ENCODE data around the gene CENPP.

DNA sequence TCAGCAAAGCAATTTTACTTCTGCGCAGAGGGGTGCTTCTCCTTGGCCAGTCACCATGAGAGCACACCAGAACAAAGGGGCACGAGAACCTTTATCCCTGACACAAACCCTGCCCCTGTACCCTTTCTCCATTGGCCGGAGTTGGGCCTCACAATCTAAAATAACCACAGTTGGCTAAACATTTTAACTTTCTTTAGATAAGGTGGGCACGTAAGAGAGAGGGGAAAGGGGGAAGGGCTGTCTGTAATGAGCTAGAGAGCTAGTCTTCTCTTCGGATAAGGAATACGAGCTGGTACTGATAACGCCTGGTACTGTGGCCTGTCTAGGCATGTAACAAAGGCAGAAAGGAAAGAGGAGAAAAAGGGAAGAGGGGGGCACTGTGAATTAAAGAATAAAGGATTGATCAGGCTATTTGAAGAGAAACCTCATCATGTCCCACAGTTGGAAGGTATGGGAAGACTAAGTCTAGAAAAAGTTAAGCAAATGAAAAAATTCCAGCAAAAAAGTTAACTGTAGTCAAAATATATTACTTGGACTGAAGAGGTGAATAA, 30.4 kb upstream of the CENPP start:
- TF ChIP-seq CTCF (IDR thresholded peaks at IDR 0.05; ENCODE audit: insufficient read depth, low read depth, low read length) = no peak
- TF ChIP-seq EZH2 (IDR thresholded peaks at IDR 0.05; ENCODE audit: insufficient read depth, low read length) = no peak

All from astrocyte (in vitro differentiated cells and primary cell).